Gastrocnemius medialis (tissue), 4 donors: ENCODE data around the gene CYP3A5.

Experiments used
- POLR2A ChIP-seq, 2 donors: fragments of 450-650 bp; IDR thresholded peaks; one replicate each; pipeline ENCODE4 v1.6.1; 2017; ENCODE audit warnings: antibody characterized with exemption in 2 of 2, mild to moderate bottlenecking in 2 of 2, moderate library complexity in 2 of 2
- TF ChIP-seq, protein P1 (sequence below), 5 experiments: fragments of 450-650 bp in 3 of 5; fragments of 200-600 bp in 2 of 5; sonication (generic) in 2 of 5; IDR thresholded peaks in 4 of 5; conservative IDR thresholded peaks in 1 of 5; 1 replicate in 4 of 5; 2 replicates in 1 of 5; pipeline ENCODE4 v1.5.1; 2016 to 2019; ENCODE audit warnings: antibody characterized with exemption in 5 of 5, mild to moderate bottlenecking in 3 of 5, moderate library complexity in 3 of 5

DNA sequence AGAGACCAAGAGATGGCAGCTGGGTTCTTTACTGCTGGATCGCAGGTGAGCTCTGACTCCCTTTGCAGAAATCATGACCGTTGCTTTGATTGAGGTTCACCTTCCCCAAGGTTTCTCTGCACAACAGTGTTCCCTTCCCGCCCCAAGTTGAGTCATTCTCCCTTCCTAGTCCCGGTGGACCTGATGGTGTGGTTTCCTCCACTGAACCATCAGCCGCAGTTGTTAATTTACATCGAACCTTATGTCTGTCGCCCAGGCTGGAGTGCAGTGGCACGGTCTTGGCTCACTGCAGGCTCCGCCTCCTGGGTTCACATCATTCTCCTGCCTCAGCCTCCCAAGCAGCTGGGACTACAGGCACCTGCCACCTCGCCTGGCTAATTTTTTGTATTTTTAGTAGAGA, 57.2 kb downstream of the CYP3A5 start:
- TF ChIP-seq, protein P1, sequence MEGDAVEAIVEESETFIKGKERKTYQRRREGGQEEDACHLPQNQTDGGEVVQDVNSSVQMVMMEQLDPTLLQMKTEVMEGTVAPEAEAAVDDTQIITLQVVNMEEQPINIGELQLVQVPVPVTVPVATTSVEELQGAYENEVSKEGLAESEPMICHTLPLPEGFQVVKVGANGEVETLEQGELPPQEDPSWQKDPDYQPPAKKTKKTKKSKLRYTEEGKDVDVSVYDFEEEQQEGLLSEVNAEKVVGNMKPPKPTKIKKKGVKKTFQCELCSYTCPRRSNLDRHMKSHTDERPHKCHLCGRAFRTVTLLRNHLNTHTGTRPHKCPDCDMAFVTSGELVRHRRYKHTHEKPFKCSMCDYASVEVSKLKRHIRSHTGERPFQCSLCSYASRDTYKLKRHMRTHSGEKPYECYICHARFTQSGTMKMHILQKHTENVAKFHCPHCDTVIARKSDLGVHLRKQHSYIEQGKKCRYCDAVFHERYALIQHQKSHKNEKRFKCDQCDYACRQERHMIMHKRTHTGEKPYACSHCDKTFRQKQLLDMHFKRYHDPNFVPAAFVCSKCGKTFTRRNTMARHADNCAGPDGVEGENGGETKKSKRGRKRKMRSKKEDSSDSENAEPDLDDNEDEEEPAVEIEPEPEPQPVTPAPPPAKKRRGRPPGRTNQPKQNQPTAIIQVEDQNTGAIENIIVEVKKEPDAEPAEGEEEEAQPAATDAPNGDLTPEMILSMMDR (IDR thresholded peaks at IDR 0.05 in 4 of 5, conservative IDR thresholded peaks at IDR 0.05 in 1 of 5): no peak
- TF ChIP-seq POLR2A (IDR thresholded peaks at IDR 0.05): no peak
